PC-3 (cell line): ENCODE measurements around the gene ANKRD9. TPM values are rescaled to one million over a fixed set of nuclear protein-coding genes. Genes with fewer than 3 reads are reported as not detected.

Source experiments
- ATAC-seq: fragments of 200-7000 bp; cut with Tn5 transposase; 2 replicates; pipeline ENCODE4 v1.9.1; 2020; ENCODE audit warnings: mild to moderate bottlenecking, moderate library complexity
- BruUV-seq: library from RNA; stranded (reverse); fragments of 400-500 nt; replicated peaks from 2 replicates; lab custom pipeline; 2021; lab: Mats Ljungman, UMichigan
- CTCF ChIA-PET: fragments of 300-600 bp; sonication (Branson Sonifier 250); formaldehyde crosslinking; loops from one replicate; lab custom pipeline; 2022; ENCODE audit warnings: antibody characterized with exemption; lab: Charles Lee
- POLR2A ChIA-PET: fragments of 300-600 bp; sonication (Branson Sonifier 250); formaldehyde crosslinking; loops from one replicate; lab custom pipeline; 2022; ENCODE audit warnings: antibody characterized with exemption; ENCODE audit not compliant: unreplicated experiment; lab: Charles Lee
- DNase-seq: peaks from one replicate; pipeline ENCODE4 v3.0.0-alpha.2; 2015
- H2AFZ ChIP-seq: fragments of 300-600 bp; sonication (generic); 2 replicates; pipeline ENCODE4 v1.6.0; 2016; ENCODE audit warnings: antibody characterized with exemption, low read length
- H3F3A ChIP-seq: fragments of 300-600 bp; sonication (generic); one replicate; pipeline ENCODE4 v1.6.0; 2017; ENCODE audit warnings: antibody characterized with exemption, low read length, control low read depth, mild to moderate bottlenecking; ENCODE audit not compliant: unreplicated experiment
- H3K27ac ChIP-seq: fragments of 300-600 bp; sonication (generic); 2 replicates; pipeline ENCODE4 v1.5.1; 2016; ENCODE audit warnings: mild to moderate bottlenecking, low read length
- H3K27me3 ChIP-seq: fragments of 300-600 bp; sonication (generic); 2 replicates; pipeline ENCODE4 v1.6.1; 2016; ENCODE audit warnings: low read length, mixed read lengths
- H3K36me3 ChIP-seq: fragments of 300-600 bp; sonication (generic); 2 replicates; pipeline ENCODE4 v1.6.1; 2016; ENCODE audit warnings: low read depth, mixed run types, low read length, mixed read lengths
- H3K4me1 ChIP-seq: fragments of 300-600 bp; sonication (generic); 2 replicates; pipeline ENCODE4 v1.5.1; 2016; ENCODE audit warnings: low read length; ENCODE audit not compliant: insufficient read depth
- H3K4me2 ChIP-seq: fragments of 300-600 bp; sonication (generic); 2 replicates; pipeline ENCODE4 v1.6.0; 2016; ENCODE audit warnings: low read length
- H3K4me3 ChIP-seq: fragments of 300-600 bp; sonication (generic); 2 replicates; pipeline ENCODE4 v1.5.1; 2016; ENCODE audit warnings: mild to moderate bottlenecking, low read length, mixed read lengths
- H3K79me2 ChIP-seq: fragments of 300-600 bp; sonication (generic); 2 replicates; pipeline ENCODE4 v1.6.1; 2017; ENCODE audit warnings: low read length, mixed read lengths
- H3K9ac ChIP-seq: fragments of 300-600 bp; sonication (generic); 2 replicates; pipeline ENCODE4 v1.6.0; 2016; ENCODE audit warnings: mild to moderate bottlenecking, low read length
- H3K9me2 ChIP-seq: fragments of 300-600 bp; sonication (generic); replicated peaks from 2 replicates; pipeline ENCODE4 v1.6.1; 2016; ENCODE audit warnings: mixed run types, low read length, mixed read lengths
- H3K9me3 ChIP-seq: fragments of 300-600 bp; sonication (generic); 2 replicates; pipeline ENCODE4 v1.6.1; 2016; ENCODE audit warnings: low read length, mixed read lengths
- H4K20me1 ChIP-seq: fragments of 300-600 bp; sonication (generic); 2 replicates; pipeline ENCODE4 v1.6.1; 2016; ENCODE audit warnings: low read length, mixed read lengths
- CTCF ChIP-seq: fragments of 300-600 bp; sonication (generic); conservative IDR thresholded peaks from 2 replicates; pipeline ENCODE4 v1.5.1; 2017; ENCODE audit warnings: antibody characterized with exemption, low read depth, mild to moderate bottlenecking, low read length
- EZH2 ChIP-seq: fragments of 300-600 bp; sonication (generic); IDR thresholded peaks from one replicate; pipeline ENCODE4 v1.6.1; 2017; ENCODE audit warnings: antibody characterized with exemption, mild to moderate bottlenecking, low read length; ENCODE audit not compliant: unreplicated experiment
- EZH2phosphoT487 ChIP-seq: fragments of 300-600 bp; sonication (generic); IDR thresholded peaks from 2 replicates; pipeline ENCODE4 v1.6.1; 2018; ENCODE audit warnings: mild to moderate bottlenecking, antibody characterized with exemption, low read length, borderline replicate concordance
- intact Hi-C: fragments of 100-400 bp; cut with micrococcal nuclease; formaldehyde crosslinking; loops from 2 replicates; pipeline ENCODE4 v1.9.0; 2023
- total RNA-seq: library from RNA; depleted of rRNA; stranded (reverse); fragments of >200 nt; gene quantifications from 2 replicates; pipeline ENCODE4 v1.2.3, GENCODE V29; 2014

Gene ANKRD9
- total RNA-seq, 1 experiment from 2014 or later, result 52.6 TPM

- no peak overlapping the region for H3K4me3 ChIP-seq
- H3K79me2 ChIP-seq, result no peaks in the 10 kb centered on the region
- H3K9me3 ChIP-seq, result no peaks in the 10 kb centered on the region
- no peaks in the 10 kb centered on the region for H3K36me3 ChIP-seq
- DNase-seq (no peak), ATAC-seq (no peak)
- H3F3A ChIP-seq, result peaks cover 2% of the 10 kb centered on the region
- H3K4me2 ChIP-seq, result no peak overlapping the region
- BruUV-seq, result no TSS peak
- intact Hi-C loops, result no loop called here
- no peak overlapping the region for H3K27ac ChIP-seq
- peaks cover 2% of the 10 kb centered on the region; the same call in 1 of the 2 replicates for H3K4me1 ChIP-seq
- ChIA-PET POLR2A (no interaction called here), CTCF (no interaction called here)
- H3K9ac ChIP-seq, result no peak overlapping the region
- no peak overlapping the region for H2AFZ ChIP-seq
- H3K27me3 ChIP-seq, result no peaks in the 10 kb centered on the region
- H3K9me2 ChIP-seq, result no peaks in the 10 kb centered on the region
- TF ChIP-seq EZH2 (no peak), EZH2phosphoT487 (no peak), CTCF (no peak)
- no peaks in the 10 kb centered on the region for H4K20me1 ChIP-seq
Observed at GRCh38 chr14:102557434-102558226, 48.1 kb upstream of the ANKRD9 start.

- Histone ChIP-seq H3K79me2 (no peaks in the 10 kb centered on the region), H3K9me3 (no peaks in the 10 kb centered on the region), H3K4me3 (no peak overlapping the region), H3K4me1 (peaks cover 12% of the 10 kb centered on the region), H3K4me2 (no peak overlapping the region), H3K27ac (no peak overlapping the region), H3K27me3 (no peaks in the 10 kb centered on the region), H3K9ac (no peak overlapping the region), H3F3A (peaks cover 2% of the 10 kb centered on the region), H2AFZ (no peak overlapping the region), H4K20me1 (no peaks in the 10 kb centered on the region), H3K36me3 (no peaks in the 10 kb centered on the region), H3K9me2 (no peaks in the 10 kb centered on the region)
- BruUV-seq, result no TSS peak
- intact Hi-C loops, result no loop called here
- DNase-seq (no peak), ATAC-seq (no peak)
- TF ChIP-seq EZH2phosphoT487 (no peak), CTCF (no peak), EZH2 (no peak)
- CTCF ChIA-PET, result no interaction called here
- POLR2A ChIA-PET, result no interaction called here
Observed at GRCh38 chr14:102556098-102556677, 46.6 kb upstream of the ANKRD9 start.
